Panc1 (cell line): ENCODE results near the gene UNCX. TPM values are rescaled to one million over a fixed set of nuclear protein-coding genes. Genes with fewer than 3 reads are reported as not detected.
"Not testable (repeated sequence)": the region's sequence is repeated elsewhere in the genome, so short reads cannot be mapped to it uniquely, and the experiment has no call there.

ENCODE experiments used
- ATAC-seq: fragments of 200-7000 bp; cut with Tn5 transposase; 2 replicates; pipeline ENCODE4 v1.9.1; 2020; ENCODE audit warnings: mild to moderate bottlenecking, moderate library complexity
- BruUV-seq: library from RNA; stranded (reverse); fragments of 400-500 nt; replicated peaks from 2 replicates; lab custom pipeline; 2021; lab: Mats Ljungman, UMichigan
- CTCF ChIA-PET: fragments of 300-600 bp; sonication (Branson Sonifier 250); formaldehyde crosslinking; loops from one replicate; lab custom pipeline; 2022; ENCODE audit warnings: antibody characterized with exemption; lab: Charles Lee
- POLR2A ChIA-PET: fragments of 300-600 bp; sonication (Branson Sonifier 250); formaldehyde crosslinking; loops from one replicate; lab custom pipeline; 2022; ENCODE audit warnings: antibody characterized with exemption; lab: Charles Lee
- DNase-seq: peaks from one replicate; pipeline ENCODE4 v3.0.0-alpha.2; 2010; ENCODE audit warnings: low read depth, low spot score
- H3K27ac ChIP-seq: 2 replicates; pipeline ENCODE4 v1.5.1; 2011; ENCODE audit warnings: mild to moderate bottlenecking, low read length, inconsistent platforms
- H3K27me3 ChIP-seq: fragments of 200-500 bp; sonication (Bioruptor generic); 2 replicates; pipeline ENCODE4 v1.6.0; 2014; ENCODE audit warnings: low read length, inconsistent platforms; ENCODE audit not compliant: control insufficient read depth, insufficient read depth
- H3K36me3 ChIP-seq: fragments of 200-500 bp; sonication (Bioruptor generic); 2 replicates; pipeline ENCODE4 v1.5.1; 2014; ENCODE audit warnings: inconsistent platforms, mild to moderate bottlenecking, low read length, moderate library complexity; ENCODE audit not compliant: control insufficient read depth, insufficient read depth
- H3K4me1 ChIP-seq: 2 replicates; pipeline ENCODE4 v1.5.1; 2011; ENCODE audit warnings: inconsistent platforms, mild to moderate bottlenecking, low read length, moderate library complexity; ENCODE audit not compliant: control insufficient read depth, insufficient read depth
- H3K4me3 ChIP-seq, 2 experiments: 2 replicates each; pipeline ENCODE4 v1.5.1; 2011 to 2012; ENCODE audit warnings: low read depth in 2 of 2, low read length in 2 of 2, mild to moderate bottlenecking in 2 of 2, inconsistent platforms in 1 of 2, moderate library complexity in 1 of 2
- H3K9me3 ChIP-seq: fragments of 200-500 bp; sonication (Bioruptor generic); 2 replicates; pipeline ENCODE4 v1.5.1; 2014; ENCODE audit warnings: low read depth, mild to moderate bottlenecking, inconsistent platforms, low read length, moderate library complexity; ENCODE audit not compliant: control insufficient read depth, insufficient read depth
- CTCF ChIP-seq: fragments of 450-650 bp; IDR thresholded peaks from 2 replicates; pipeline ENCODE4 v1.5.1; 2017; ENCODE audit warnings: mild to moderate bottlenecking
- POLR2AphosphoS5 ChIP-seq: IDR thresholded peaks from 2 replicates; pipeline ENCODE4 v1.6.1; 2012; ENCODE audit warnings: mild to moderate bottlenecking, low read depth, low read length, moderate library complexity
- SIN3A ChIP-seq: IDR thresholded peaks from 2 replicates; pipeline ENCODE4 v1.6.1; 2012; ENCODE audit warnings: low read depth, mild to moderate bottlenecking, low read length, moderate library complexity, borderline replicate concordance; ENCODE audit not compliant: insufficient read depth
- TCF7L2 ChIP-seq: IDR thresholded peaks from 2 replicates; pipeline ENCODE4 v1.6.1; 2011; ENCODE audit warnings: mild to moderate bottlenecking, low read depth, low read length, inconsistent platforms
- in situ Hi-C: cut with HindIII; loops from 2 replicates; pipeline ENCODE4 v1.10.0; 2016; ENCODE audit warnings: low sequenced_read_pairs, low pct_unique_long_range_greater_than_20kb
- intact Hi-C: fragments of 100-400 bp; cut with micrococcal nuclease; formaldehyde crosslinking; loops from one replicate; pipeline ENCODE4 v1.10.0; 2022; ENCODE audit not compliant: unreplicated experiment
- total RNA-seq: library from RNA; stranded (reverse); gene quantifications from one replicate; pipeline ENCODE4 v1.2.1, GENCODE V29; 2021; ENCODE audit not compliant: unreplicated experiment
- TF ChIP-seq, protein P1 (sequence below), 2 experiments: IDR thresholded peaks; 2 replicates each; pipeline ENCODE4 v1.6.1; 2011 to 2012; ENCODE audit warnings: low read depth in 2 of 2, control low read depth in 1 of 2, low read length in 1 of 2, mild to moderate bottlenecking in 1 of 2, moderate library complexity in 1 of 2; ENCODE audit not compliant: insufficient read depth in 1 of 2

Gene UNCX
- total RNA-seq, 1 experiment from 2014 or later = not detected

- no peak overlapping the region for H3K27ac ChIP-seq
- BruUV-seq = no TSS peak
- no peaks in the 10 kb centered on the region for H3K27me3 ChIP-seq
- TF ChIP-seq, protein P1, sequence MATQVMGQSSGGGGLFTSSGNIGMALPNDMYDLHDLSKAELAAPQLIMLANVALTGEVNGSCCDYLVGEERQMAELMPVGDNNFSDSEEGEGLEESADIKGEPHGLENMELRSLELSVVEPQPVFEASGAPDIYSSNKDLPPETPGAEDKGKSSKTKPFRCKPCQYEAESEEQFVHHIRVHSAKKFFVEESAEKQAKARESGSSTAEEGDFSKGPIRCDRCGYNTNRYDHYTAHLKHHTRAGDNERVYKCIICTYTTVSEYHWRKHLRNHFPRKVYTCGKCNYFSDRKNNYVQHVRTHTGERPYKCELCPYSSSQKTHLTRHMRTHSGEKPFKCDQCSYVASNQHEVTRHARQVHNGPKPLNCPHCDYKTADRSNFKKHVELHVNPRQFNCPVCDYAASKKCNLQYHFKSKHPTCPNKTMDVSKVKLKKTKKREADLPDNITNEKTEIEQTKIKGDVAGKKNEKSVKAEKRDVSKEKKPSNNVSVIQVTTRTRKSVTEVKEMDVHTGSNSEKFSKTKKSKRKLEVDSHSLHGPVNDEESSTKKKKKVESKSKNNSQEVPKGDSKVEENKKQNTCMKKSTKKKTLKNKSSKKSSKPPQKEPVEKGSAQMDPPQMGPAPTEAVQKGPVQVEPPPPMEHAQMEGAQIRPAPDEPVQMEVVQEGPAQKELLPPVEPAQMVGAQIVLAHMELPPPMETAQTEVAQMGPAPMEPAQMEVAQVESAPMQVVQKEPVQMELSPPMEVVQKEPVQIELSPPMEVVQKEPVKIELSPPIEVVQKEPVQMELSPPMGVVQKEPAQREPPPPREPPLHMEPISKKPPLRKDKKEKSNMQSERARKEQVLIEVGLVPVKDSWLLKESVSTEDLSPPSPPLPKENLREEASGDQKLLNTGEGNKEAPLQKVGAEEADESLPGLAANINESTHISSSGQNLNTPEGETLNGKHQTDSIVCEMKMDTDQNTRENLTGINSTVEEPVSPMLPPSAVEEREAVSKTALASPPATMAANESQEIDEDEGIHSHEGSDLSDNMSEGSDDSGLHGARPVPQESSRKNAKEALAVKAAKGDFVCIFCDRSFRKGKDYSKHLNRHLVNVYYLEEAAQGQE (IDR thresholded peaks at IDR 0.05; ENCODE audit: insufficient read depth in 1 of 2, low read depth in 2 of 2, low read length in 1 of 2) = no peak
- TF ChIP-seq CTCF = no peak
- no peak for TF ChIP-seq TCF7L2
- no peak for TF ChIP-seq POLR2AphosphoS5
- no peak for TF ChIP-seq SIN3A
- ATAC-seq (no peak), DNase-seq (no peak)
- POLR2A ChIA-PET = interaction anchor here (0.6 to 0.7 kb wide), 2 partner anchors 123 to 262 kb away, joined by 3 read pairs; no protein-coding TSS in a partner anchor
- H3K4me1 ChIP-seq = no peaks in the 10 kb centered on the region
- in situ Hi-C loops (no loop called here), intact Hi-C loops (no loop called here)
- CTCF ChIA-PET = interaction anchor here (0.9 kb wide), 1 partner anchor 12 kb away, joined by 3 read pairs; no protein-coding TSS in a partner anchor
- H3K4me3 ChIP-seq = no peak overlapping the region
- no peaks in the 10 kb centered on the region for H3K36me3 ChIP-seq
- H3K9me3 ChIP-seq = no peaks in the 10 kb centered on the region
These were observed 28.1 kb upstream of the UNCX start for GRCh38 chr7:1204460-1205140.

DNA sequence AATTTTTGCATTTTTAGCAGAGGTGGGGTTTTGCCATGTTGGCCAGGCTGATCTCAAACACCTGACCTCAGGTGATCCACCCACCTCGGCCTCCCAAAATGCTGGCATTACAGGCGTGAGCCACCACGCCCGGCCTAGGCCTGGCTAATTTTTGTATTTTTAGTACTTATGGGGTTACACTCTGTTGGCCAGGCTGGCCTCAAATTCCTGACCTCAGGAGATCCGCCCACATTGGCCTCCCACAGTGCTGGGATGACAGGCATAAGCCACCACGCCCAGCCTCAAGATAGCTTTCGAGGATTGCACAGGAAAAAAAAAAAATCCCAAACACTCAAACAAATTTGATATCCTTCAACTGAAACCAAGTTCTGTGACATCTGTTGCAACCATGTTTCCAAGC lies 26.9 kb upstream of the UNCX start:
- intact Hi-C loops, ATAC-seq, H3K36me3 ChIP-seq, in situ Hi-C loops, BruUV-seq, H3K4me1 ChIP-seq, H3K27ac ChIP-seq, H3K9me3 ChIP-seq, DNase-seq, H3K4me3 ChIP-seq, H3K27me3 ChIP-seq: not testable (repeated sequence)
- CTCF ChIA-PET = interaction anchor here (0.9 kb wide), 1 partner anchor 11 kb away, joined by 3 read pairs; no protein-coding TSS in a partner anchor
- POLR2A ChIA-PET = interaction anchor here (0.7 kb wide), 1 partner anchor 220 kb away, joined by 3 read pairs; no protein-coding TSS in a partner anchor

GRCh38 chr7:1209097-1209496 lies 23.6 kb upstream of the UNCX start:
- in situ Hi-C loops (no loop called here), intact Hi-C loops (no loop called here)
- TF ChIP-seq, protein P1 (IDR thresholded peaks at IDR 0.05; ENCODE audit: insufficient read depth in 1 of 2, low read depth in 2 of 2, low read length in 1 of 2) = no peak
- TF ChIP-seq CTCF (no peak), SIN3A (no peak), POLR2AphosphoS5 (no peak), TCF7L2 (no peak)
- Histone ChIP-seq H3K4me1 (peaks cover 5% of the 10 kb centered on the region; the same call in 1 of the 2 replicates), H3K27me3 (no peaks in the 10 kb centered on the region), H3K27ac (no peak overlapping the region), H3K9me3 (no peaks in the 10 kb centered on the region), H3K36me3 (no peaks in the 10 kb centered on the region), H3K4me3 (no peak overlapping the region)
- BruUV-seq = no TSS peak
- DNase-seq (no peak), ATAC-seq (no peak)
- POLR2A ChIA-PET = no interaction called here
- CTCF ChIA-PET = no interaction called here
